TTC549 (cell line): Measurements from ENCODE around the gene CBX8.

Experiments
- FAIRE-seq: peaks from 2 replicates; lab custom pipeline; 2012; peaks lifted over from hg19 to GRCh38; lab: Jason Lieb, UNC

CBX8 gene

DNA sequence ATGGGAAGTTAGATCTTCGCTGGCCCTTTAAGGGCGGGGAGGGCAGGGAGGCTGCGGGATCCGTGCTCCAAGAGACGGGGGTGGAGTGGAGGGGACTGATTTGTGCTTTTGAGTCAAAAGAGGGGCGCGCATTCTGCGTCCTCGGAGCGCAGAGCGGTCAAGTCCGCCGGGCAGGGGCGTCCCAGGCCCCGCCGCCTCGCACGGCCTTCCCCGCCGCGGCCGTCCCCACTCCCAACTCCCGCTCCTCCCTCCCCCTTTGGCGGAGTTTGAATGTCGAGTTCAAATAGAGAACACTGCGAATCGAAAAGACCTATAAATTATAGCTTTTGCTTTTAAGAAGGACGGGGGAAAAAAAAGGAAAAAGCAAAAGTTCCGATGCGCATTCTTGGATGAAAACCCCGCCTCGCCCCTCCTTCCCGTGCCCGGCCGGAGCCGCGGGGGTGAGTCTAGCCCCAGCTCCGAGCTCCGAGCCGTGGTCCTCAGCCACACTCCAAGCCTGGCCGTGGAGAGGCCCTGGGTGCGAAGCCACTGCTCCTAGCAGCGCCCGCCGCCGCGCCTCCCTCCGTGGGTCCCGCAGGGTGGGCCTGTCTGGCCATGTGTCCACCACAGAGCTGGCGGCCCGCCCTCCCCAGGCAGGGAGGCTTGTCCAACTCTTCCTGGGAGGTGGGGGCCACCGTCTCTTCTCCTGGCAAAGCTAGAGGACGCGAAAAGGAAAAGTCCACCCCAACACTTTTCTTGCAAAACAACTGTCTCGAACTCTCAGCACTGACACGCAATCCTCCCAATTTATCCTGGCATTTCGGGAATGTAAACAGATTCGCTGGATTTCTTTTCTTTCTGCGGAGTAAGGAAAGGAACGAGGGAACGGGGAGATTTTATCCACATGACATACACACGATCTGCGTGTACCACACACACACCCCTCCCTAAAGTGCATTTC, 3.6 kb downstream of the CBX8 start:
- no peak for FAIRE-seq

GRCh38 chr17:79792341-79792871, 4.5 kb downstream of the CBX8 start:
- no peak for FAIRE-seq

GRCh38 chr17:79791735-79792161, 5.1 kb downstream of the CBX8 start:
- no peak for FAIRE-seq

DNA sequence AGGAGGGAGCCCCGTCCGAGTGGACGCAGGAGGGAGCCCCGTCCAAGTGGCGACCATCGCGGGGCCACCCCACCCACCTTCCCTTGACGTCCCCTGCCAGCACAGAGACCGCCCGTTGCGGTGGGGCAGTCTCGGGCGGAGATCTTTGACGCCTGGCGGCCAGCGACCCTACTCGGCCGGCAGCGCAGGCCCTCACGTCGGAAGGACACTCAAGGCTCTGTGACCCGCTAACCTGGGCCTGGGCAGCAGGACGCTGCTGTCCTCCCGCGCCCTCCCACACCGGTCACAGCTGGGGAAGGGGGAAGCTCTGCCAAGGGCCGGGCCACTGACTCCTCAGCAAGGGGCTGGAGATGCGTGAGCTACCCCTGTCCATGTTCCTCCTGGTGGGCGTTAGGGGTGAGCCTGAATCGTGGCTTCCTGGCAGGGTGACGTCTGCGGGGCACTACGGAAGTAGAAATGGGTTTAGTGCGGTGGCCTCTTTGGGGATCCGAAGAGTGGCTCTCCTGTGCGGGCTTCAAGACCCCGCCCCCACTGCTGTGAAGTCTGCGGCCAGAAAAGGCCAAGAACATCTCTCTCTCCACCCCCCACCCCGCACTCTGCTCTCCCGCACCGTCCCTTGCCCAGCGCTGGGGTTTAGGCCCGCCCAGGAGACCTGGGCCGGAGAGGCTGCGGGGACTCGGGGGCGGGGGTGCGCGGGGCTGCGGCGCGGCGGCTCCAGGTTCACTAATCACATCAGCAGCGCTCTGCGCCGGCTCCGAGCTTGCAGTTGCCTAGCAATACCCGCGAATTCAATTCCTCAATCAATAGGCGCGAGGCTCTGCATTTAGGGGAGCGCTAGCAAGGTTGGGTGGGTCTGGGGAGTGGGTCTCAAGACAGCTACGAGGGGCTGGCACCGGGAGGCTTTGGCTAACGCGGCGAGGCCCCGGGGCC, 5.8 kb downstream of the CBX8 start:
- no peak for FAIRE-seq

GRCh38 chr17:79789943-79790804, 6.7 kb downstream of the CBX8 start:
- no peak for FAIRE-seq

DNA sequence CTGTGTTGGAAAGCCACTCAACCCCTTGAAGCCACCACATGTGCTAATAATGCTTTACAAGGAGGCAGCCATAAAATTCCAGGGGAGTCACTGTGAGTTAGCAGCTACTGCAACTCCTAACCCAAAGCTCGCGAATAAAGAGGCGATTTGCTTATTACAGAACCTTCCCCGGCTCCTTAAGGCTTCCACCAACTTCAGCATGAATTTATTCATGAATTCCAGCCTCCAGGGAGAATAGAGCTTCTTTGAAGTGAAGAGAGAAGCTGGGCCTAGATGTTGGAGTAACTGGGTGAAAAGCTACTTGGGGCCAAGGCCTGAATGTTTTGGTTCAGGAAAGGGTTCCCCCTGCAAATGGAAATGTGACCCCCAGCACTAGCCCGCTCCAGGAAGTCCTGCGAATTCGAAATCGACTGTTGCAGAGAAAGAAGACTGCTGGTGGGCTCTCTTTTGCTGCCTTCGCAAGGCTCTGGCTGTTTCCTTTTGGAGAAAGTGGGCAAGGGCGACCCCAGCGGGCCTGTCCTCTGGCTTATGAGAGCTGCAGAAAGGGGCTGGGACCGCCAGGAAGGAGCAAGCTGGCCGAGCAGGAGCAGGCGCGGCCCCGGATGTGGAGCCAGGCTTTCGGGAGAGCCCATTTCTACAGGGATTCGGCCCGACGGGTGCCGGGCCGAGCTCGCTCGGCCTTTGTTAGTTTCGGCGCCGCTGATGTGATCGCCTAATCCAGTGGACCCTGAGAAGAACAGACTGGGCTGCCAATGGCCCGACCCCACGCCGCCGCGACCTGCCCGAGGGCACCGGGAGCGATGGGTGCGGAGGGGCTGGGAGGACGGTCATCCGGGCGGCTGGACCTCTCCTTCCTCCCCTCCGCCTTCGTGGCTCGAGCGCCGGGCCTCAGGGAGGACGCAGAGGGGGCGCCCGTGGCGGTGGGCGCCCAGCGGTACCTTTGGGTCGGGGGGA, 7.6 kb downstream of the CBX8 start:
- no peak for FAIRE-seq

DNA sequence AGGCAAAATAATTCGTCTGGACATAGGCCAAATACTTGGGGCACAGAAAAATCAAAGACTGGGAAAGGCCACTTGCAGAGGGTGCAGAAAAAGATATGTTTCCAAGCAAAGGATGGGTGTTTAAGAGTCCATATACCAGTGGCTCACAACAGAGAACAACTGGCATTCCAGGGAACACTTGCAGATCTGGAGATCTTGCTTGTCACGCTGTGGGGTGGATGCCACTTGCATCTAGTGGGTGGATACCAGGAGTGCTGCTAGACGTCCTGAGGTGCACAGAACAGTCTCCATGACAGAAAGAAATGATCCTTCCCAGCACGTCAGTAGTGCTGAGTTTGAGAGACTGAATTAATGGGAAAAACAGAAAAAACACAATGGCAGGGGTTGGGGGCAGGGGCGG, 8.4 kb downstream of the CBX8 start:
- FAIRE-seq: no peak

- no peak for FAIRE-seq
These were observed 9.8 kb downstream of the CBX8 start for GRCh38 chr17:79786930-79787643.

DNA sequence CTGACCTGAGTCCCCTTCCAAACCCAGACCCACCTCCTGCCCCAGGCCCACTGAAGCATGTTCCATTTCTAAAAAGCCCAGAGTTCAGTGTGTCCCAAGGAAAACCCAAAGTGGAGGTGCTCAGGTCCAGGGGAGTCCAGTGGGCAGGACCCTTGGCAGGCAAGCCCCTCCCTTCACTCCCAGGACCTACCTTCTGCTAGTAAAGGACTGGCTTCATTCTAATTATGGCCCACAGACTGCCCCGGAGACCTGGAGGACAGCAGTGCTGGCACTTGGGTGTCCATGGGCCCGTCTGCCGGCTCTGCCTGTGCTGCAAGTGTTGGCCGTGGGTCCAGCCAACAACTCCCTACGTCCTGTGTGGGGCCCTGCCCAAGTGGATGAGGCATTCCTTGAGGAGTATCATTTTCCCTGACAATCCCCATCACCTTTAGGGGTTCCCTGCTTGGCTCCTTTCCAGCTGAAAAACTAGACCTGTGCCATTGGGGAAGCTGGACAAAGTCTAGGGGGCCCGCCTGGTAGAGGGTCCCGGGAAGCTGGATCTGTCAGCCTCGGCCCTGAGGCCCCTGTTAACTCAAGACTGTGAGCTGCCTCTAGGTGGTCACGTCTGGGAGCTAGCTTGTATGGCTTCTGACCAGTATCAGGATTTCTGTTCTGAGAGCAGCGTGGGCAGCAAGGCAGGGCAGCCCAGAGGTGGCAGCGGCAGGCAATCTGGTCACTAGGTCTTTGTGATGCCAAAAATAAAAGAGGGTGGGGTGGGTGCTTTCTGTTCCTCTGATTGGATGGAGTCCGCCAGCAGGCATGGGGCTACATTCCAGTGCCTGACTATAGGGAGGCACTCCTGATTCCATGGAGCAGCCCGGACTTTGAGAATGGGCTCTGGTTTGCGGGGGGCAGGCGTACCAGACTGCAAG, 10.7 kb downstream of the CBX8 start:
- FAIRE-seq: no peak

- no peak for FAIRE-seq
These were observed 11.6 kb downstream of the CBX8 start for GRCh38 chr17:79785017-79785899.

DNA sequence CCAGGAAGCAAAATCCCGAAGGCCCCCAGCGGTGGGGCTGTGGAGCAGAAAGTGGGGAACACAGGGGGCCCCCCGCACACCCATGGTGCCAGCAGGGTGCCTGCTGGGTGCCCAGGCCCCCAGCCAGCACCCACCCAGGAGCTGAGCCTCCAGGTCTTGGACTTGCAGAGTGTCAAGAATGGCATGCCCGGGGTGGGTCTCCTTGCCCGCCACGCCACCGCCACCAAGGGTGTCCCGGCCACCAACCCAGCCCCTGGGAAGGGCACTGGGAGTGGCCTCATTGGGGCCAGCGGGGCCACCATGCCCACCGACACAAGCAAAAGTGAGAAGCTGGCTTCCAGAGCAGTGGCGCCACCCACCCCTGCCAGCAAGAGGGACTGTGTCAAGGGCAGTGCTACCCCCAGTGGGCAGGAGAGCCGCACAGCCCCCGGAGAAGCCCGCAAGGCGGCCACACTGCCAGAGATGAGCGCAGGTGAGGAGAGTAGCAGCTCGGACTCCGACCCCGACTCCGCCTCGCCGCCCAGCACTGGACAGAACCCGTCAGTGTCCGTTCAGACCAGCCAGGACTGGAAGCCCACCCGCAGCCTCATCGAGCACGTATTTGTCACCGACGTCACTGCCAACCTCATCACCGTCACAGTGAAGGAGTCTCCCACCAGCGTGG, 12.4 kb downstream of the CBX8 start:
- FAIRE-seq: no peak

DNA sequence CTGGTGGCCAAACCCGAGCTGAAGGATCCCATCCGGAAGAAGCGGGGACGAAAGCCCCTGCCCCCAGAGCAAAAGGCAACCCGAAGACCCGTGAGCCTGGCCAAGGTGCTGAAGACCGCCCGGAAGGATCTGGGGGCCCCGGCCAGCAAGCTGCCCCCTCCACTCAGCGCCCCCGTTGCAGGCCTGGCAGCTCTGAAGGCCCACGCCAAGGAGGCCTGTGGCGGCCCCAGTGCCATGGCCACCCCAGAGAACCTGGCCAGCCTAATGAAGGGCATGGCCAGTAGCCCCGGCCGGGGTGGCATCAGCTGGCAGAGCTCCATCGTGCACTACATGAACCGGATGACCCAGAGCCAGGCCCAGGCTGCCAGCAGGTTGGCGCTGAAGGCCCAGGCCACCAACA, 13.0 kb downstream of the CBX8 start:
- no peak for FAIRE-seq

DNA sequence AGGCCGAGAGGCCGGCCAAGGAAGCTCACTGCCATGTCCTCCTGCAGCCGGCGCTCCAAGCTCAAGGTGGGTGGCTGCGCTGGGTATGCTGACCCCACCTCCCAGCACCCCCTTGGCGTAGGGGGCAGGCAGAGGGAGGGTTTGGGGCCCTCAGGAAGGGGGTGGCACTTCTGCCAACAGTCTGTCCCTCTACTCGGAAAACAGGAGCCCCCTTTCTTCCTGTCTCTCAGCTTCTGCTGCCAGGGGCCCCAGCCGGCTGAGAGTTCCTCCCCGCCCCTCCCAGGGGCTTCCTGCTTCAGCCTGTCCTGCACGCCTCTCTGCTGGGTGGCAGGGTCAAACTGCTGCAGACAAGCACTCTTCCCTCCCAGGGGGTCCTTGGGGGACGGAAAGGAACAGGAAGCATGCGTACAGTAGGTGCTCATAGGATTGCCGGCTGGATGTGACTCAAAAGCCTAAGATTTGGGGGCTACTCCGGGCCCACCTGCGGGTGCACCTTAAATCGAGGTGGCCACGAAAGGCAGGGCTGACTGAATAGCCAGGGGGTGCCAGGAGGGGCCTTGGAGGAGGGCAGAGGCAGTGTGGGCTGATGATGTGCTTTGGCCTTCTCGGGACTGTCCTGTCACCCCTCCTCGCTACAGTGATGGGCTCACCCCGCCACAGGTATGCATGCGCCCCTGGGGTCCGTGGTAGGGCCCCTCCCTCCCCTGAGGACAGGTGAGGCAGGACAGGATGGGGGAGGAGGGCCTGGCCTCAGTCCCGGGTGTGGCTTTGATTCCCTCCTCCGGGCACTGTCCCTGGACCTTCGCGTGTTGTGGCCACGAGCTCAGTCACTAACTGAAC, 14.9 kb downstream of the CBX8 start:
- FAIRE-seq: no peak

GRCh38 chr17:79781012-79781650, 15.7 kb downstream of the CBX8 start:
- no peak for FAIRE-seq

GRCh38 chr17:79779661-79780365, 17.1 kb downstream of the CBX8 start:
- FAIRE-seq: no peak
